NCI-H510A (cell line): Measurements from ENCODE around the gene DLG2.

Experiments used
- DNase-seq: peaks from one replicate; lab custom pipeline; 2025; lab: John Stamatoyannopoulos, UW

The DLG2 gene

DNA sequence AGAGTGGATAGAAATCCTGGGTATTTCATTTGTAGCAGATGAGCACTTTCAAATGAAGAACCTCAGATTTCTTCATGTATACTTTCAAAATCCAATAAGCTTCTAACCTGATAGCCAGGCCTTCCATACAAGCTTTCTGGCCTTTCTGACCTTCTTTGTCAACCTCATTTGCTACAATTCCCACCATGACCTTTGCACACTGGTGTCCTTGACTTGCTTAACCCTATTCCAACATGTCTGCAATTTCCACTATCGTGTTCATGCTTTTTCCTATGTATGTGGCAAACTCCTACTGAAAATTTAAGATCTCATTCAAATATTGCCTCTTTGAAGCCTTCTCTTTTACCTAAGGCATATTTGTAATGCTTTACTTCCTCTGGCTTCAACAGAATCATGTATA, 2098.9 kb downstream of the DLG2 start:
- no peak for DNase-seq

DNA sequence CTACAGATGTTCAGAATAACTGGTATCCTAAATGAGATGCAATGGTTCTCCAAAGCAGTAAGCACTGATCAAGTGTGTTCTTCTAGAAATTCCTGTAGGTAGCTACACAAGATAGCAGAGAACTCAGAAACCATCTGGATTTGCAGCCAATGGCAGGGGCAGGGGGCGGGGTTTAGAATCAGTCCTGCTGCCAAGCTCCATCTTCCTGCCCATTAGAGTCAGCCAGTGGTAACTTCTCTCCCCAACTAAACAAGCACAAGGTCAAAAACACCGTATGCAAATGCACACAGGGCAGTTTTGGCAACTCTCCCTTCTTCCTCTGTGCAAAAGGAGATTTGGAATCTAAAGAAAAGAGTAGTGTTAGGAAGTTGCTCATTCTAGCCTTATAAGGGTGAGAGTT, 2103.5 kb downstream of the DLG2 start:
- DNase-seq = no peak

DNA sequence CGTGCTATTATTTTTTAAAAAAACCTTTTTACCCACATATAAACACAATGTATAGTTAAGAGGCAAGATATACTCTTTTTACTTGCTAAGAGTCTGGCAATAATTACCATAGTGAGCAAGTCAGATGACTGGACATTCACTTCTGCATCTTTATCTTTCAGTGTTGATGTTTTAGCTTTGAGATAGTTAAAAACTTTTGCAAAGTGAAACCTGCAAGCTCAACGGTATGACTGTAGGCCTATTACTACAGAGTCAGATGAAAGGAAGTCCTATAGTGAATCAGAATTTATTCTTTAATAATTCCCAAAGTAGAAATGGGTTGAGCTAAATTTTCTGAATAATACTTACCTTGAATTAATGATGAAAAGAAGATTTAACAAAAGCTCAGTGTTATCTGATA, 2104.2 kb downstream of the DLG2 start:
- no peak for DNase-seq

DNA sequence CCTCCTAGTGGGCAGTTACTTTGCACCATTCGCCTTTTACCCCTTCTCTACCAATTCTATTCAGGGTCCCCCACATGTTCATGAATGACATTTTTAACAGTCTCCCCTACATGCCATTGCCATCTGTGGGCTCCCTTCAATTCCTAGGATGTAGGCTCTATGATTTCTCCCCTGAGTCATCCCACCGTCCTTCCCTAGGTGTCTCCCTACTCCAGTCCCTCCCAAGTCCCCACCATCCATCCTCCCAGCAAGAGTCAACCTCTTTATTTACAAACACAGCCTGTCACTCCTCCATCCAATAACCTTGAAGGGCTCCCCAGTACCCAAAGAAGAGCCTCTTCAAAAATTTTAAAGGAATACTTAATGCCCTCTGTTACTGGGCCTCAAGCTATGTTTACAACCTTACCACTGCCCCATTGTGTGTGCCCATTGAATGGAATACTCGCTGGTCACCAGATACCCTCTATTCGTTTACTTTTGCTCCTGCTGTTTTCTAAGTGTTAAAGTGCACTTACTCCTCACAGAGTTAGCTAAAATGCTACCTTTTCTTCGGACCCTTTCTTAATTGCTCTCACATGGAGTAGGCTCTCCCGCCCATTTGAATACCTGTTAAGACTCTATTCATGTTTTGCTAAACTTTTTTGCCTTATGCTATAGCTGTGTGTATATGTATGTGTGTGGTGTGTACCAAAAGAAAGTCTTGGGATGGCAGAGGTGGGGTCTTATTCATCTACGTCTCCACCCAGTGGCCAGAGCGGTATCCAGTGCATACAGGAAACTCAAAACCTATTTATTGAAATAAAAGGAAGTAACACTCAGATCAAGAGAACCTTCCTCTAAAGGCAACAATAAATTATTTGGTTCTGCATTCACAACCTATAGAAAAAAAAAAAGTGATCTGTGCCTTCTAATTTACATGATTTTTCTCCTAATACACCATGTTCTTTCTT, 2105.2 kb downstream of the DLG2 start:
- DNase-seq = peak; percentile 19

DNA sequence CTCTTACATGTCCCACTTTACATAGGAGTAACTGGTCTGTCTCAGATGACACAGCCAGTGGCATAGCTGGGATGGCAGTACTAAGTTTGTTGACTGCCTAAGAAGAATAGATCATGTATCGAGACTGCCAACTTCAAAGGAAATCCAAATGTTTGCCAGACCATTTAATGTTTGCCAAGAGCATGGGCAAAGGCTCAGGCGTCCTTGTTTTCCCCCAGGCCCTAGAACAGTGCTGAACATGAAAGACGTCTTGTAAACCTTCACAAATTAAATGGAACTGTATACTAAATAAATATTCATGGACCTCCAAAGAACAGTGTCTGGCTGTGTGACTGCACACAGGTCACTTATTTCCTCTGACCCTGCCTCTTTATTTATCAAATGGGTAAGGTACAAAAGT, 2106.3 kb downstream of the DLG2 start:
- DNase-seq = peak; percentile 10

DNA sequence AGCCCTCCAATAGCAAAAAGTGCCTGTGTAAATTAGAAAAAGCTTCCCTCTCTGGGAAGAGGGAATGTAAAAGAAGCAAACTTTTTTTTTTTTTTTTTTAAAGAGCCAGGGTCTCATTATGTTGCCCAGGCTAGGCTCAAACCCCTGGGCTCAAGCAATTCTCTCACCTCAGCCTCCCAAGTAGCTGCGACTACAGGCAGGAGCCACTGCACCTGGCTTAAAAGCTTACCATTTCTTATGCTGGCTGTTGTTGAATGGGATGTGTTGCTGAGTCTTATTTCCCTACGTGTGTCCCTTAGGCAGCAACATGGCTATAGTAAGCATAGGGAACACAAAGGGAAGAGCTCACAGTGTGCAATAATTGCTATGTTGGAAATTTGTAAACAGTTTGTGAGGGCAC, 2115.5 kb downstream of the DLG2 start:
- no peak for DNase-seq

DNA sequence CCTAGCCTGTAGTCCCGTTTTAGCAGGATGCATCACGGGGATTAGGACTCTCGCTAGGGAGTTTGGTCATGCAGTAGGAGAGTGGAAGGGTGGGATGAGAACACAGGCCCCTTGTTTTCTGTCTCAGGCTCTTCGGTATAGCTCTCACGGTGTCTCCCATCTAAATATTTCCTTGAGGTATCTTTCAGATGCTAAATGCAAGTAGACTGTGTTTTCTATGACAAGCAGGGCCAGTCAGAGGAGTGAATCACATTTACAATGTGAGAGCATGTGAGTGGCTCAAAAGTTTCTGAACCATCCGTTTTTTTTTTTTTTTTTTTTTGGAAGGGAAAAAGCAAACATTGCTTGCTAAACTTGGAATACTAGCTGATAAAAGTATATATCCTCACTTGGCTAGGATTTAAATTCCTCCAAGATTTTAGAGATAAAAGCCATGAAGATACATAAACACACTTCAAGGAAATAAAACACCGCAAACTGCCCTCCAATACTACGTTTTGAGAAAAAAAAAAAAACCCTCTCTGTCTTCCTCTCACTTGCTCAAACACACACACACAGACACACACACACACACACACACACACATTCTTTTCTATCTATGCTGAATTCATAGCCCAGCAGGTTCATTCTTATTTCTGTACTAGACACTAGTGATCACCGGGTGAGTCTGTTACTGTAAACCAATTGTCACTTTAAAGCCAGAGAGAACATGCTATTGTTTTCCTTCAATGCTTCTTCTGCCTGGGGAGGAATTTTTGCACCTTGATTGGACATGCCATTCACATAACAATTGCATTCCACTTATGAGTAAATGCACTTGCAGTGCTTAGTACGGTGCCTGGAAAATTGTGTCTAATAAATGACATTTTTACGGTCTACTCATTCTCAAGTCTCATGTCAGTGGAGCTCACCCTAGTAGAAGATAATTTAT, 2116.3 kb downstream of the DLG2 start:
- DNase-seq = no peak

DNA sequence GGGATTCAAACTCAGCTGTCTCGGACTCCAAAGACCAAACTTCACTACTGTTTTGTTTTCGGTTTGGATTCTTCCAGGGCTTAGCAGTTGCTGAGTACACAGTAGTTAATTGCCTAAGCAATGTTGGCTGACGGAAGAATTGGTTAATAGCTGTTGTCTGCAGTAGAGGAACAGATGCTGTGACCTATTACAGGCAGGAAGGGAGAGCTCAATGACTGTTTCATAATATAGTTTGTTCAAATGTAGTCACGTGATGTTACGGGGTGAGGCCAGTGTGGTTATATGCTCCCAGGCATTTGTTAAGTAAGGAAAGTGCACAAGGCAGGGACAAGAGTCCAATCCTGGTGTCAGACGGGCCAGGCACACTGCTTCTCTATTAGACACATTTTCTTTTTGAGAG, 2118.3 kb downstream of the DLG2 start:
- peak; percentile 14 for DNase-seq

DNA sequence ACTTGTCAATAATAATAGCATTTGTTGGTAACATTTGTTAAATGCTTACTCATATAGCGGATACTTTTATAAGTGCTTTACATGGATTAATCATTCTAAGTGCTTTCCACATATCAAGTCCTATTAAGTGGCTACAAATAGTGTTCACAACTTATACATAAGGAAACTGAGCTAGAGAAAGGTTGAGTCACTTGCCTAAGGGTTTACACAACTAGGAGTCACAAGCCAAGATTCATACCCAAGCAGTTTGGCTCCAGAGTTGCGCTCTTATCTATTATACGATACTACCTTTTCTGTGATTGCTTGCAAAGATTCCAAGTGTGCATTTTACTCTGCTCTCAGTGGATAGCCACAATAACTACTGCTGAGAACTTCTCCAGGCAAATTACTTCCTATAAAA, 2125.1 kb downstream of the DLG2 start:
- DNase-seq = no peak

DNA sequence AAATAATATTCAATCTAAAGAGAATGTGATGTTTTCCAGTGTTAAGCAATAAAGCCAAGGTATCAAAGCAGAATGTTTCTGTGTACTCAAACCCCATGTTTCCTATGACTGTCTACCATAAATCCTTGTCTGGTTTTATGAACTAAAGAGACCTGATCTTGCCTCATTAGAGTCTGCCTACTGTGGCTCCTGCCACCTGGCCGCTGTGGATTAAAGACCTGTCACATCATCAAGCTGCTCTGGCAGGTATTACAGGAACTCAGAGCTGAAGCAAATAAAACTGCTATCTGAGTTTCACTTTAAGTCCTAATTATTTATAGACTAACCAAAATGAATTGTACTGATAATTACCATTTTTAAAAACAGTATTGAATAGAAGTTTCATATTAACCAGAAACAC, 2133.2 kb downstream of the DLG2 start:
- DNase-seq = peak; percentile 10

DNA sequence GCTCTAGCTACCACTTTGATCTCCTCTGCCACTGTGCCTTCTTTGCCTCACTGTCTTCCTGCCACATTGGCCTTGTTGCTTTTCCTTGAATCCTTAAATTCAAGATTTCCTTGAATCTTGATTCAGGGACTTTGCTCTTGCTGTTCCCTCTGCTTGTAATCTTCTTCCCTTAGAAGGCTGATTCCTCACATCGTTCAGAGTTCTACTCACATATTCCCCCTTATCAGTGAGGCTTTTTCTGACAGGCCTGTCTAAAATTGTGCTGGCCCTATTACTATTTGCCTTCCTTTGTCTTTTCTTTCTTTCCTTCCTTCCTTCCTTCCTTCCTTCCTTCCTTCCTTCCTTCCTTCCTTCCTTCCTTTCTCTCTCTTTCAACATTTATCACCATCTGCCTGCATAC, 2134.1 kb downstream of the DLG2 start:
- DNase-seq = no peak

DNA sequence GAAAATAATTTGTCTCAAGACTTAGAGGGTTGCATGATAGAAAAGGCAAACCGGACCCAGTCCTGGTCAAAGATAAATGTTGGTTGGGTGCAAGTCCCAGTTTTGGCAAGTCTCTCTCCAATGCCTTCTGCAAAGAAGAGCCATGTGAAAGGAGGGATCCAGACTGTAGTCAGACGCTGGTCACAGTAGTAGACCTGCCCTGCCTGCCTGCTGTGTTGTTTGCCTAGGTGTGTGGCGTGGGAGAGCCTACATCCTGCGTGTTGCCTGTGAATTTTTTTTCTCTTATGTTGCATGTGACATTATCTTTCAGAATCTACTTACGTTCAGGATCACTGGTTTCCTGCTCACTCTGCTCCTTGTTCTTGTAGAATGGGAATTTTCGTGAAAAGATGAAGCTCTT, 2143.3 kb downstream of the DLG2 start:
- no peak for DNase-seq

DNA sequence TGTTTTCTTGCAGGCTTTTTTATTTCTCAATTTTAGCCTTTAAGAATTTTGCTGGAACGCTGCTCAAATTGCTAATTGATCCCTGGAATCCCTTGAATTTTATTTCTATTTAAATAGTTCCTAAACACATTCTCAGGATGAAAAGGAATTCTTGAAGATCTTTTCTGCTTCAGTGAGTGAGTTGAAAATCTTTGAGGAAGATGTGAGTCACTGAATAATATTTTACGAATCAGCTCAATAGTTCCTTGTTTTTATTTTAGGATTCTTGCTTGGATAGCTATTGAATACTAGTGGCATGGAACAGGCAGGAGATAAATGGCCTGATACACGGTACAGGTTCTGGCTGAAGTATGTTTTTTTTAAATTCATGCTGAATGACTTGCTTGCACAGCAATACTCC, 2146.3 kb downstream of the DLG2 start:
- no peak for DNase-seq

DNA sequence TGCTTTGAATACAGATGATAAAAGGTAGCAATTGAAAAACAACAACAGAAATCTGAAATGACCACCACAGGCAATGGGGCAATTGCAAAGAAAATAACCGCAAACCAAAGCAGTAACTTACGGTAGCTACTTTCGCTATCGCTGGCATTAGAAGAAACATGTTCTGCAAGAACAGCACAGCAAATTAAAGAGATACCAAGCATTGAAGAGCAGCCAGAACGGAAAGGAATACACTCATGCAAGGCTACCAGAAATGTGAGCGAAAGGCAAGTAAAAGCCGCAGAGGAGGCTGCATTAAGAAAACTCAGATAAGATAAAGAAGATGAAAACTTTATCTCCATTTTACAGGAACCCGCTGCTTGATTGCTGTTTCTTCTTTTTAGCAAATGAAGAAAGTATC, 2146.9 kb downstream of the DLG2 start:
- DNase-seq = no peak

DNA sequence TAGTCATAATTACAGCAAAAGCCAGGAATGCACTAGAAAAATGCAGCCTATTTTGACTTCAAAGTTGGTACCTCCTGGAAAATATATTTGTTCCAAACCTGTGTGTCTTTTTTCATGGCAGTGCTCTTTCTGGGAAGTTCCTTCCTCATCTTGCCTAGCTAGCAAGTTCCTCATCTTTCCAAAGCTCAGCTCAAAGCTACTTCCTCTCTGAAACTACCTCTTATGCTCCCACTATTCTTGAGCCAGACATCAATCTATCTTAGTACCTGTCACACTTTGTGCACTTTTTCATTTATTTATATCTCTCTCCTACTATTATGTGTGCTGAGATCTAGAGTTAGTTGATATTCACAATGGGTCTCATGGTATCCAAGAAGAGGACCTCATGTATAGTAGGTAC, 2149.4 kb downstream of the DLG2 start:
- no peak for DNase-seq

DNA sequence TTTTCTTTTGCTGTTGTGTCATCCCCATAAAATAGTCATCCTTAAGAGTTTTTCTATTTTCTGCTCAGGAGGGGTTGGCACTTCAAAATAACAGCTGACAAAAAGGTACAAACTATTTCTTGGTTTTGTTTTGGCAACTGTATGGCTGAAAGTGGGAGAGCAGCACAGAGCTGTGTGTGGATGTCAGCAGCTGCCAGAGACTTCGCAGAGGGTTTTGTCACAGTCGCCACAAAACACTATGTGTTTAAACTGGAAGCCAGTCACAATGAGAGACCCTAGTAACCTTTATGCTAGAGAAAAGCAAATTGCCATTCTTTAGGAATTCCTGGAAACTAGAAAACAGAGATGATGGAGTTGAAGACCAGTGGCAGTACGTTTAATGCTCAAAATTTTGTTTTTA, 2151.4 kb downstream of the DLG2 start:
- DNase-seq = no peak

DNA sequence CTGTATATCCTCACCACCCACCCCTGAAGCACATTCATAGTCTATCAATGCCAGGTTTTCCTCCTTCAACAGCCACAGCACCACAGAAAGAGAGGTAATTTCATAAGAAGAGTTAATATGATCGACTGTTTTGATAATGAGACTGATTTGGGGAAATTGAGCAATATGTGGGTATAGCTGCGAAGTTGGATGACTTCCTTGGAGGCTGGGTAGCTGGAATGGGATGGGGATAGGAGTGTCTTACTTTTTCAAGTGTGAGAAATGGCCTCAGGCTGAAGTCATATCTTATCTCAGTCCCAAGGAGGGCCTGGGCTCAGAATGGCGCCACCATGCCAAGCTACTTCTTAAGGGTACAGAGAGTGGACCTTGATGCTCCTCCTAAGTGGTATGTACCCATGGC, 2153.4 kb downstream of the DLG2 start:
- no peak for DNase-seq

DNA sequence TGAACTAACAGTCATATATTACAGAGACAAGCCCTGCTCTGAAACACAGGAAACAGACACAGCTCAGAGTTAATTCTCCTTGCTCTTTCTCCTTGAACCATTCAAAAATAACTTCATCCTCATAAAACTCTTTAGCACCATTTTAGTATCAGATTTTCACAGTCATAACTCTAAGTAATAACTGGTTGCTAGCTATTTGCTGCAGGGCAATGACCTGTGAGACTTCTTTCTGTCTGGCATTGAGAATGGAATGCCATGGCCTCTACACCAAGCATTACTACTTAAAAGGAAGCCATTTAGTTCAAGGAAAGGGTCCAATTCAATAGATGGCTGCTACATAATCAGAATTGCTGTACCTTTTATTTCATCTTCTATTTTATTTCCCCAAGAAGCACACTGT, 2154.3 kb downstream of the DLG2 start:
- no peak for DNase-seq

DNA sequence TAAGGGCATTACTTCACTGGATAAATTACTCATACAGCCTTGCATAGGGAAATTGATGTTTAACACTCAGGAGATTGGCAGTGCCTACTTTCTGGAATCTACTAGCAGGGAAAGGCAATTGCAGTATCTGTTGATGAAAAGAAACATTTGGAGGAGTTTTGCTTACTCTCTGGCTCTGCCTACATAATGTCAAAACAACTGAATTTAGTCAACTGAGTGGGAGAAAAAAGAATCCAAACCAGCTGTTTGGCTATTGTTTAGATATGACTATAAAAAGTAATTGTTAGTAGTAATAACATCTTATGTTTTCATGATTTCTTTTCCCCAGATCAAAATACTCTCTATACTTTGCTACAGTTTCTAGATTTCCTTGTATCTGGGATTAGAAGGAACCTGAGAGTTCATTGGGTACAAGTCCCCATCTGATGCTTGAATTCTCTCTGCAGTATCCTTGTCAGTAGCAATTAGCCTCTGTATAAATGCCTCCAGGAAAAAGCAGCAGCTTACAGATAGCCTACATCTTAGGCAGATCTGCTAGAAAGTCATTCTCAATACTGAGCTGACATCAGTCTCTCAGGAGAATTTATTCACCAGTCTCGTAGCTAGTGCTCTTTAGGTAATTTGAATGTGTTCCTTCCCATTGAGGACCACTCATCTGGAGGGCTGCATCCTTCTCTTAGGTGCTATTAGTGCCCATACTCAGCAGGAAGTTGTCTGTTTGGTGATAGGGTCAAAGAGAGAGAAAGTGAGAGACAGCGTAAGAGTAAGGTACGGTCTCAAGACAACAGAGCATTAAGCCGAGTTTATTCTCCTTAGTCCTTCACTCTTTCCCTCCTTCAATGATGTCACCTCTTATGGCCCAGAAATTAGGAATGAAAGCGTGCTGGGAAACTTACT, 2155.1 kb downstream of the DLG2 start:
- no peak for DNase-seq

DNA sequence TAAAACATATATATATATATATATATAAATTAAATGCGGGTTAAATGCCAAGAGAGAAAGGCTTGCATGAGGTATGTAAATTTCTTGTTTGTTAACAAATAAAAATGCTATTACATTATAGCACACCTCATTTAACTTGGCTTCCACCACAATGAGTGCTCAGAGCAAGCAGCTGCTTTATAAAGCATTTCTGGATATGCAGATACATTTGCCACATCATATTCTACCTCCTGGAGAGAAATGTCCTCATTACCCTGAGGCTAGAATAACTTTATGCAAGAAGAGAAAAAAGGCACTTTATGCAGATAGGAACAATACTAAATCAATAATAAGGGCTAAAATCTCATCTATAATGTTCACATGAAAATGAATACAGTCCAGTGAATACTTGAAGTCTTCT, 2159.3 kb downstream of the DLG2 start:
- no peak for DNase-seq

DNA sequence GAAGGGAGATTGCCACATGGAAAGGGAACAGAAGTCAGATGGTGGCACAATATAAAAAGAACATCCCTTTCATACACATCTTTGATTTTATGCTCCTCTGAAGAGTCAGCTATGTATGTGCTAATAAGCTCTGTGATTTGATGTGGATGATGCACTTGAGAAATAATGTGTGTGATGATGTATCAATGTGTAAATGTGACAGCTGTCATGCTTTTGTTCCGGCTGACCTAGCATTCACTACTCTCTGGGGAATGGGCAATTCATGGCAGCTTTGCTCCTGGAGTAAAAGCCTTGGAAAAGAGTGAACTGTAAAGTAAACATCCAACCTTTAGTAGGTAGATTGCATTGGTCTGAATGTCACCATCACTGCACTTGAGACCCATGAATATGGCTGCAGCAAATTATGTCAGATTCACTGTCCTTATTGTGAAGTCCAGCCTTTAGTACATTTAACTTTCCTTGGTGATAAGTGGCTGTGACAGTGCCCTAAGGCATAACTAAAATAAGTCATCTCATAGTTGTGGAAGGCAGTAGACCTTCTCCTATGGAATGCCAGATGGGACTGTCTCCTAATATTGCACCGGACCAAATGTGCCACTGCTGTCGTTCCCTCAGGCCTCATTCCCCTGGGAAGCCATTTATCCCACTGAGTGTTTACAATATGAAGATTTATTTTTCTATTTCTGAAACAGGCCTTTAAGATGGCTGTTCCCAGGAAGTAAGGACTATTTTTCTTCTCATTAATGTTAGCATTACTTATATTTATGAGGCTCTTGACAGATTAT, 2162.8 kb downstream of the DLG2 start:
- DNase-seq = no peak
